ENCODE measurements around the gene ZNF613. TPM values are rescaled to one million over a fixed set of nuclear protein-coding genes. Genes with fewer than 3 reads are reported as not detected.
A peak's percentile ranks its signal among the peaks of the same experiment; 100 is the strongest.

The ZNF613 gene
- total and polyA plus RNA-seq, 2 of the 13 experiments (the other 11 are each of a cell fraction or from before 2014, with no cell fraction given): 3.6 to 8.3 TPM

DNA sequence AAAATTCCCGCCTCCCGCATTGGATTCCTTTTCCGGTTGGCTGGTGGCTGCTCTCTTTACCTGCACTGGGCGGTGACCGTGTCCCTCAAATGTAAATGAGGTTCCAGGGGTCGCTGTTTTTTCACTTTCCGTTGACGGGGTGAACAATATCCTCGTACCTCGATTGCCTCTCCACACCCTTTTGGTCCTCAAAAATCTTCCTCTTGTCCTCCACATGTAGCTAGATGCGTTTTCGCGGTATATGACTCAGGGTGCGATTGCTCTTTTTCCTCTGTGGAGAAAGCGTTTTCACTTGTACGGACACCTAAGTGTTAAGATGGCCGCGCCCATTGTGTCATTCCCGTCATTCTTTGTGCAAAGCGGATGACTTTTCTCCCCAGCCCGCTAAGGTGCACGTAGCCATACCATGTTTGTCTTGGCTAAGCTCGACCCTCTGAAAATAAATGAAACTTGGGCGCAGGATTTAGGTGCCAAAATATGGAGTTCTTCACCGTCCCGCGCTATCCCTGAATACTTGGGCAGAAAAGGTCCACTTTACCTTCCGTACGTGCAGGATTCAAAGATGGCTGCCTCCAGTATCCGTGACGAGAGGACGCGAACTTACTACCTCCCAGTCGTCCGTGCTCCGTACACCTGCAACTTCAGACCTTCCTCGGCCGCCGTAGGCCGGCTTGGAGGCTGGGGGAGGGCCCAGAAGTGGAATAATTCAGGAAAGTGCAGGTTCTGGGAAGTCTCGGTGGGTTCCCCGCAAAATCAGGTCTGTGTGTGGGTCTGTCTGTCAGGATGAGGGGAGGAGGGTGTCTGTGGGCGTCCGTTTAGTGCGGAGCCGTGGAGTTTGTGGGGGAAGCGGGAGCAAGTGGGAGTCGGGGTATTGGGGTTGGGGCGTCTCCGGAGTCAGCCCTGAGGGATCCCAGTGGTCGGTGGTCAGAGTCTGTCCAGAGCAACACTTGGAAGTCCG, at the start of gene ZNF613 (continued):
- TF ChIP-seq, protein P1, sequence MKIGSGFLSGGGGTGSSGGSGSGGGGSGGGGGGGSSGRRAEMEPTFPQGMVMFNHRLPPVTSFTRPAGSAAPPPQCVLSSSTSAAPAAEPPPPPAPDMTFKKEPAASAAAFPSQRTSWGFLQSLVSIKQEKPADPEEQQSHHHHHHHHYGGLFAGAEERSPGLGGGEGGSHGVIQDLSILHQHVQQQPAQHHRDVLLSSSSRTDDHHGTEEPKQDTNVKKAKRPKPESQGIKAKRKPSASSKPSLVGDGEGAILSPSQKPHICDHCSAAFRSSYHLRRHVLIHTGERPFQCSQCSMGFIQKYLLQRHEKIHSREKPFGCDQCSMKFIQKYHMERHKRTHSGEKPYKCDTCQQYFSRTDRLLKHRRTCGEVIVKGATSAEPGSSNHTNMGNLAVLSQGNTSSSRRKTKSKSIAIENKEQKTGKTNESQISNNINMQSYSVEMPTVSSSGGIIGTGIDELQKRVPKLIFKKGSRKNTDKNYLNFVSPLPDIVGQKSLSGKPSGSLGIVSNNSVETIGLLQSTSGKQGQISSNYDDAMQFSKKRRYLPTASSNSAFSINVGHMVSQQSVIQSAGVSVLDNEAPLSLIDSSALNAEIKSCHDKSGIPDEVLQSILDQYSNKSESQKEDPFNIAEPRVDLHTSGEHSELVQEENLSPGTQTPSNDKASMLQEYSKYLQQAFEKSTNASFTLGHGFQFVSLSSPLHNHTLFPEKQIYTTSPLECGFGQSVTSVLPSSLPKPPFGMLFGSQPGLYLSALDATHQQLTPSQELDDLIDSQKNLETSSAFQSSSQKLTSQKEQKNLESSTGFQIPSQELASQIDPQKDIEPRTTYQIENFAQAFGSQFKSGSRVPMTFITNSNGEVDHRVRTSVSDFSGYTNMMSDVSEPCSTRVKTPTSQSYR (CRISPR knock-in tag; IDR thresholded peaks at IDR 0.05; ENCODE audit: borderline replicate concordance): peak; percentile 70; the same call in 1 of the 2 replicates
- TF ChIP-seq GATAD1 (CRISPR knock-in tag; IDR thresholded peaks at IDR 0.05): peak; percentile 83
- 0 out of 2 replicates have a peak, but pooled peaks have one; percentile 46 for TF ChIP-seq ZNF749 (CRISPR knock-in tag; IDR thresholded peaks at IDR 0.05; ENCODE audit: borderline replicate concordance)
- TF ChIP-seq FOXC1 (CRISPR knock-in tag; IDR thresholded peaks at IDR 0.05; ENCODE audit: borderline replicate concordance): peak; percentile 73; the same call in 1 of the 2 replicates
- TF ChIP-seq BRD4 (CRISPR knock-in tag; IDR thresholded peaks at IDR 0.05): peak; percentile 38; the same call in 1 of the 2 replicates
- TF ChIP-seq, protein P2, sequence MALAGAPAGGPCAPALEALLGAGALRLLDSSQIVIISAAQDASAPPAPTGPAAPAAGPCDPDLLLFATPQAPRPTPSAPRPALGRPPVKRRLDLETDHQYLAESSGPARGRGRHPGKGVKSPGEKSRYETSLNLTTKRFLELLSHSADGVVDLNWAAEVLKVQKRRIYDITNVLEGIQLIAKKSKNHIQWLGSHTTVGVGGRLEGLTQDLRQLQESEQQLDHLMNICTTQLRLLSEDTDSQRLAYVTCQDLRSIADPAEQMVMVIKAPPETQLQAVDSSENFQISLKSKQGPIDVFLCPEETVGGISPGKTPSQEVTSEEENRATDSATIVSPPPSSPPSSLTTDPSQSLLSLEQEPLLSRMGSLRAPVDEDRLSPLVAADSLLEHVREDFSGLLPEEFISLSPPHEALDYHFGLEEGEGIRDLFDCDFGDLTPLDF (CRISPR knock-in tag; IDR thresholded peaks at IDR 0.05): 0 out of 2 replicates have a peak, but pooled peaks have one; percentile 12
- peak; percentile 54; the same call in 1 of the 2 replicates for TF ChIP-seq POLR2G (IDR thresholded peaks at IDR 0.05; ENCODE audit: low read depth, low read length)
- peak; percentile 47; the same call in 1 of the 2 replicates for TF ChIP-seq FOXK1 (CRISPR knock-in tag; IDR thresholded peaks at IDR 0.05; ENCODE audit: borderline replicate concordance, low read depth)
- TF ChIP-seq MAF1 (CRISPR knock-in tag; IDR thresholded peaks at IDR 0.05; ENCODE audit: borderline replicate concordance): 0 out of 2 replicates have a peak, but pooled peaks have one; percentile 14
- TF ChIP-seq, protein P3, sequence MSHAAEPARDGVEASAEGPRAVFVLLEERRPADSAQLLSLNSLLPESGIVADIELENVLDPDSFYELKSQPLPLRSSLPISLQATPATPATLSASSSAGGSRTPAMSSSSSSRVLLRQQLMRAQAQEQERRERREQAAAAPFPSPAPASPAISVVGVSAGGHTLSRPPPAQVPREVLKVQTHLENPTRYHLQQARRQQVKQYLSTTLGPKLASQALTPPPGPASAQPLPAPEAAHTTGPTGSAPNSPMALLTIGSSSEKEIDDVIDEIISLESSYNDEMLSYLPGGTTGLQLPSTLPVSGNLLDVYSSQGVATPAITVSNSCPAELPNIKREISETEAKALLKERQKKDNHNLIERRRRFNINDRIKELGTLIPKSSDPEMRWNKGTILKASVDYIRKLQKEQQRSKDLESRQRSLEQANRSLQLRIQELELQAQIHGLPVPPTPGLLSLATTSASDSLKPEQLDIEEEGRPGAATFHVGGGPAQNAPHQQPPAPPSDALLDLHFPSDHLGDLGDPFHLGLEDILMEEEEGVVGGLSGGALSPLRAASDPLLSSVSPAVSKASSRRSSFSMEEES (CRISPR knock-in tag; IDR thresholded peaks at IDR 0.05): no peak
- TF ChIP-seq, protein P4, sequence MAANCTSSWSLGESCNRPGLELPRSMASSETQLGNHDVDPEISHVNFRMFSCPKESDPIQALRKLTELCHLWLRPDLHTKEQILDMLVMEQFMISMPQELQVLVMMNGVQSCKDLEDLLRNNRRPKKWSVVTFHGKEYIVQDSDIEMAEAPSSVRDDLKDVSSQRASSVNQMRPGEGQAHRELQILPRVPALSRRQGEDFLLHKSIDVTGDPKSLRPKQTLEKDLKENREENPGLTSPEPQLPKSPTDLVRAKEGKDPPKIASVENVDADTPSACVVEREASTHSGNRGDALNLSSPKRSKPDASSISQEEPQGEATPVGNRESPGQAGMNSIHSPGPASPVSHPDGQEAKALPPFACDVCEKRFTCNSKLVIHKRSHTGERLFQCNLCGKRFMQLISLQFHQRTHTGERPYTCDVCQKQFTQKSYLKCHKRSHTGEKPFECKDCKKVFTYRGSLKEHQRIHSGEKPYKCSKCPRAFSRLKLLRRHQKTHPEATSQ (CRISPR knock-in tag; IDR thresholded peaks at IDR 0.05; ENCODE audit: borderline replicate concordance): peak; percentile 36; the same call in 1 of the 2 replicates
- TF ChIP-seq, protein P5, sequence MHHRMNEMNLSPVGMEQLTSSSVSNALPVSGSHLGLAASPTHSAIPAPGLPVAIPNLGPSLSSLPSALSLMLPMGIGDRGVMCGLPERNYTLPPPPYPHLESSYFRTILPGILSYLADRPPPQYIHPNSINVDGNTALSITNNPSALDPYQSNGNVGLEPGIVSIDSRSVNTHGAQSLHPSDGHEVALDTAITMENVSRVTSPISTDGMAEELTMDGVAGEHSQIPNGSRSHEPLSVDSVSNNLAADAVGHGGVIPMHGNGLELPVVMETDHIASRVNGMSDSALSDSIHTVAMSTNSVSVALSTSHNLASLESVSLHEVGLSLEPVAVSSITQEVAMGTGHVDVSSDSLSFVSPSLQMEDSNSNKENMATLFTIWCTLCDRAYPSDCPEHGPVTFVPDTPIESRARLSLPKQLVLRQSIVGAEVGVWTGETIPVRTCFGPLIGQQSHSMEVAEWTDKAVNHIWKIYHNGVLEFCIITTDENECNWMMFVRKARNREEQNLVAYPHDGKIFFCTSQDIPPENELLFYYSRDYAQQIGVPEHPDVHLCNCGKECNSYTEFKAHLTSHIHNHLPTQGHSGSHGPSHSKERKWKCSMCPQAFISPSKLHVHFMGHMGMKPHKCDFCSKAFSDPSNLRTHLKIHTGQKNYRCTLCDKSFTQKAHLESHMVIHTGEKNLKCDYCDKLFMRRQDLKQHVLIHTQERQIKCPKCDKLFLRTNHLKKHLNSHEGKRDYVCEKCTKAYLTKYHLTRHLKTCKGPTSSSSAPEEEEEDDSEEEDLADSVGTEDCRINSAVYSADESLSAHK (CRISPR knock-in tag; IDR thresholded peaks at IDR 0.05; ENCODE audit: borderline replicate concordance): no peak
- TF ChIP-seq SIX4 (CRISPR knock-in tag; IDR thresholded peaks at IDR 0.05): no peak
- TF ChIP-seq MIXL1 (CRISPR knock-in tag; IDR thresholded peaks at IDR 0.05): peak; percentile 28; the same call in 1 of the 2 replicates
- 0 out of 2 replicates have a peak, but pooled peaks have one; percentile 29 for TF ChIP-seq NFIC (IDR thresholded peaks at IDR 0.05; ENCODE audit: low read length)
- TF ChIP-seq NFYB (CRISPR knock-in tag; IDR thresholded peaks at IDR 0.05): peak; percentile 78
